GM18907 (cell line): ENCODE results near the gene FHOD3.
"Not testable (repeated sequence)": the region's sequence is repeated elsewhere in the genome, so short reads cannot be mapped to it uniquely, and the experiment has no call there.

Experiments
- ATAC-seq: cut with Tn5 transposase; IDR thresholded peaks from one replicate; pipeline ENCODE4 v1.9.1; 2021; ENCODE audit warnings: mild to moderate bottlenecking, moderate library complexity; ENCODE audit not compliant: unreplicated experiment

The FHOD3 gene

DNA sequence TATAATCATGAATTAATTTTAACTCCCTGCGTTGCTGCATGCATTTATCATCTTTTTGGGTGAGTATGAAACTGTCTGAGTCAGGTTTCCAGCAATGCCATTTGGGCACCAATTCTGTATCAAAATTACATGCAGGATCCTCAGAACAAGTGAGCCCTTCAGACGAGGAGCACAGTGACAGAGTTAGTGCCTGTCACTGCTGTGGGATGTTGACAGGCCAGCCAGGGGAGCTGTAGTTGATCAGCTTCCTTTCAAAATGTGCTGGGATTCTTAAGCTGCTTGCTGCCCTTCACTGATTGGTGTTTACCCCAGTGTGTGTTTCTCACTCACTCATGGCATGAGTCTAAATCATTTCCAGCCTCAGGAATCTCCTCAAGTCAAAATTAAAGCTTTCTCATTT lies 422.1 kb downstream of the FHOD3 start:
- ATAC-seq: no peak

DNA sequence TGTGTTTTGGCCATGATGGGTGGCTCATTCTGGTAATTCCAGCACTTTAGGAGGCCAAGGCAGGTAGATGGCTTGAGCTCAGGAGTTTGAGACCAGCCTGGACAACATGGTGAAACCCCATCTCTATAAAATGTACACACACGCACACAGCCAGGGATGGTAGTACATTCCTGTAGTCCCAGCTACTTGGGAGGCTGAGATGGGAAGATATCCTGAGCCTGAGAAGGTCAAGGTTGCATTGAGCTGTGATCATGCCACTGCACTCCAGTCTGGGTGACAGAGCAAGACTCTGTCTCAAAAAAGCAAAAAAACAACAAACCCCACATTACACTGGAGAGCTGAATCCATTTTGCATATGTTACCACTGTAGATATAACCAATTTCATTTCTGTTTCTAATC lies 423.8 kb downstream of the FHOD3 start:
- ATAC-seq: not testable (repeated sequence)

DNA sequence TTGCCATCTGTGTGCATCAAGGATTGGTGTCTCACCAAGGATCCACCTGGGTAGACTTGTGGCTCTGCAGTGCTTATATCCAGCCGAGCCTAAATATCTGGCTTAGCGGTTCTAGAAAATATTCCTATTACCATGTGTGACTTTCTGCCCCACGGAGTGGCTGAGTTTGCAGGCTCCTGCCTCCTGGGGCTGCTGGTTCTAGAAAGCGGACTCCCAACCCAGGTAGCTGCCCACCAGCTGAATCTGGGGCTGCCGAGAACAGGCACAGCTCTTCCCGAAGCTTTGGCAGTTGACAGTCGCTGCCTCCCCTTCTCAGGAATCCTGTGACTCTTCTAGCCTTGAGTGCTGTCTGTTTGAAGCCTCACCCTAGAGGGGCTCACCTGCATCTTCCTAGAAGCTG lies 426.7 kb downstream of the FHOD3 start:
- no peak for ATAC-seq

DNA sequence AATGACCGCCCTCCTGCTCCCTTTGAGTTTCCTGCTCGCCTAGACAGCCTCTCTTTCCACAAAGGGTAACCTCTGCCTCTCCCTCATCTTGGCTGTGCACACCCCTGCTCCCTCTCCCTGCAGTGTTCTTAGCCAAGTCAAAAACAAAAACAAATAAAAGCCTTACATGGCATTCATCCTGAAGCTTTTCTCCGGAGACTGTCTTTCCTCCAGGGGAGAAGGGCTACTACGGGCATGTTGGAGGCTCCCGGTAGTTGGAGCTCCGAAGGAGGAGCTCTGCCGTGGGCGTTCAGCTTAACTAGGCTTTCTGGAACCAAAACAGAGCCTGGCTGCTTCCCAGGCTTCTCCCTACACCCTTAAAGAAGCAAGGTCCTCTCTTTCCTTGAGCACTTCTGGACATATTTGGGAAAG lies 427.1 kb downstream of the FHOD3 start:
- no peak for ATAC-seq

DNA sequence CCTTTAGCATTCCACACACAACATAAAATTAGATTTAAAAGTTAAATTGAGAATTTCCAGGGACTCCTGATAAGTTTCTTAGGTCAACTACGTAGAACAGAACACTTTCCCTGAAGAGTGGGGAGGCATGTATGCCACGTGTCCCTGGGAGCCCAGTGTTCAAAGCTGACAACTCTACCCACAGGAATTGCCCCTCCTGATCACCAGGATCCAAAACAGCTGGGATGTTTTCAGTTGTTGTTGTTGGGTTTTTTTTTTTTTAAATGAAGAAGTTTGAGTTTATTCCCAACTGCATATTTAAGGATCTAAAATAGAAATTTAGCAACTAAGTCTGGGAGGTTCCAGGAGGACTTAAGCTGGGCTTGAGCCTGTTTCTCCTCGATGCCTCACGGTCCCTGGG lies 430.8 kb downstream of the FHOD3 start:
- no peak for ATAC-seq

DNA sequence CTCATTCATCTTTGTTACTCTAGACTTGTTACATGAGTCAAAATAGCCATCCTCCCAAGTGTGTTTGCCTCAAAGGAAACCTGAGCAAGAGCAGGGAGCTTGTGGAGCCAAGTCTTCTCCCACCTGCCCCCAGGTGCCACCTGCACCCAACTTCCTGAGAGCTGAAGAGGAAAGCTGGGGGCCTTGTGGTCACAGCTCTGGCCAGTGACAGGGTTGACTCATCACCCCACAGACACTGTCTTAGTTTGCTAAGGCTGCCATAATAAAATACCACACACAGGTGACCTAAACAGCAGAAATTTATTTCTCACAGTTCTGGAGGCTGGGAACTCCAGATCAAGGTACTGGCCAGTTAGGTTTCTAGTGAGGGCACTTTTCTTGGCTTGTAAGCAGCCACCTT lies 431.7 kb downstream of the FHOD3 start:
- no peak for ATAC-seq

DNA sequence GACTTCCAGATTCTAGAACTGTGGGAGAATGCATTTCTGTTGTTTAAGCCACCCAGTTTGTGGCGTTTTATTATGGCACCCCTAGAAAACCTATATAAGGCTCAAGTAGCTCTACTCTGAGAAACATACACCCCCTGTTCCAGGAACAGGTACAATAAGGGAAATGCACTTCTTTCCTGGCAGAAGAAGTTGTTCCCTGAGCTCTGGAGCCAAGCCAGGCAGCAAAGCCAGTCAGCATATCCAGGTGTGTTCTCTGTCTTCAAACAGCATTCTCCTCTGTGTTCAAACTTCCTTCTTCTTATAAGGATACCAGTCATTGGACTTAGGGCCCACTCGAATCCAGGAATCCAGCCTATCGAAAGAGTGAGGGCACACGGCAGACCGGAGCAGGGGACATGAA lies 434.8 kb downstream of the FHOD3 start:
- ATAC-seq: no peak

DNA sequence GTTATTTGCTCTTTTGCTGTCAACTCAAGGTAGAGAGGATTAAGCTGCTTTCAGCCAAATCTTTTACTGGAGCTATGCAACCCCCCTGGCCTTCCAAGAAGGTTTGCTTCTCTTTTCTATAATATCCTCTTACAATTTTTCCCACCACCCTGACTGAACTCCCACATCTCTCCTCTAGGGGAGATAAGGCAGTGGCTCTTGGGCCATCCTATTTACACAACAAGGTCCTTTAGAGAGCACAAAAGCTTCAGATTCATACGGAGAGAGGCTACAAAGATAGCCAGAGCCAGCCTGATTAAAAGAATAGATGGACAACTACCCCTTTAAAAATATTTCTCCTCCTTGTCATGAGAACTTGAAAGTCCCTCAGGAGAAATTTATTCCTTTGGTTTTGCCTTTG lies 435.6 kb downstream of the FHOD3 start:
- ATAC-seq: no peak

DNA sequence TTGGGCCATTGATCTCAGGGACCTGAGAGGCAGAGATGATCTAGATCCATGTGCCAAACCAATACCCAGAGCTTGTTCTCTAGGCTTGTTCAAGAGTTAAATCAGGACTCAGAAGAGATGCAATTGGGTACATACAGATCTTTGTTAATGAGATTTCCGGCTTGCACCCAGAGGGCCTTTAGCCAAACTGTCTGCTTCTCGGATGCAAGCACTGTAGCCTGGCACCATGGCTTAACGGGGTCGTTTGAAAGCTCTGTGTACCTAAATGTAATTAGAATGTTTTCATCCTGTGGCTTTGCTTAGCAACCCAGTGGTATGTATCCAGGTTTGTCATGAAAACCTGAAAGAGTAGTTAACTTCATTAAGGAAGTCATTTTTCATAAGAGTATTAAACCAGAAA lies 437.1 kb downstream of the FHOD3 start:
- no peak for ATAC-seq

DNA sequence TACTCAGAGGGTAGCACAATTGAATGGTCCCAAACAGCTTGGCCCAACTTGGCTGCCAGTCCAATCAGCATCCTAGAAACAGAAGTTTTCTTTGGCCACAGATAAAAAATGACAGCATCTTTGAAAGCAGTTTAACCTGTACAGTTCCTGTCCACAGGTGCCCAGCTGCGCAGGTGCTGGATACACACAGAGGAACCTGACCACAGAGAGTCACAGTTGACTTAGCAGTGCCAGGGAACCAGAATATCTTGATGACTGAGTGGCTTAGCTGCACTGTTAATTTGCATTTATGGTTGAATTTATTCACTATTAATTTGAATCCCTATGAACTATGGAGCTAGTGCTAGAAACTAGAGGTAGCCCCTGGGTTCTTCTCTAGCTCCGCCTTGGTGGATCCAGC lies 437.6 kb downstream of the FHOD3 start:
- peak; percentile 71 for ATAC-seq

DNA sequence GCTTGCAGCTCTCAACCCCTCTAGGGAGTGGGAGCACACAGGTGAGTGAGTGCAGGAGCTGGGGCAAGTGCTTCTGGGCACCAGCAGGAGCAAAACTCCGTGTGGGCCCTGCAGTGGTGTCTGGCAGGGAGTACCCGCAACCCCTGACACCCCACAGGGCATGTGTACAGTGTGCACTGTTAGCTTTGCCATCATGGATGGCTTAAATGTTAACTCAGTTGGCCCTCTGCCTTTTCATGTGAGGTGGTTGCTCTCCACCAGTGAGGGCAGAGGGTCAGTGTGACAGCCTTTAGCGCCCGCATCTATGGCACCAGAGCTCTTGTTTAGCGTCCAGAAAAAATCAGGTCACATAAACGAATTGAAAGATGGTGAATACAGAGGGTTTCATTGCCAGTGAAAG lies 438.6 kb downstream of the FHOD3 start:
- ATAC-seq: no peak

DNA sequence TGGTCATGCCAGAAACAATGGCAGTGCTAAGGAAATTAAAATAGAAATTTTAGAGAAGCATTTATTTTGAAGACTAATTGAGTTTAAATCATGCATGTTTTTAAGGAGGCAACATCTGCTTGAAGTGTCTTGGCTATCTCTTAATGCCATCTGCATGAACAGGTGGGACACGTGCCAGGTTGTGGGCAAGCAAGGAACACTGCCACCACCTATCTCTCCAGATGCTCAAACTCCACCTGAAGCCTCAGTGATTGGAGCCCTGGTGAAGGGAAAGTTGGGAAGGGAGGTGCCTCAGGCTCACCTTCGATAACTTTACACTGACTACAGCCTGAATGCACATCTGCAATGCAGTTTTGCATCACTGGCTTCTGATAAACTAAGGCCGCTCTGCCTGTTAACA lies 439.8 kb downstream of the FHOD3 start:
- ATAC-seq: no peak

DNA sequence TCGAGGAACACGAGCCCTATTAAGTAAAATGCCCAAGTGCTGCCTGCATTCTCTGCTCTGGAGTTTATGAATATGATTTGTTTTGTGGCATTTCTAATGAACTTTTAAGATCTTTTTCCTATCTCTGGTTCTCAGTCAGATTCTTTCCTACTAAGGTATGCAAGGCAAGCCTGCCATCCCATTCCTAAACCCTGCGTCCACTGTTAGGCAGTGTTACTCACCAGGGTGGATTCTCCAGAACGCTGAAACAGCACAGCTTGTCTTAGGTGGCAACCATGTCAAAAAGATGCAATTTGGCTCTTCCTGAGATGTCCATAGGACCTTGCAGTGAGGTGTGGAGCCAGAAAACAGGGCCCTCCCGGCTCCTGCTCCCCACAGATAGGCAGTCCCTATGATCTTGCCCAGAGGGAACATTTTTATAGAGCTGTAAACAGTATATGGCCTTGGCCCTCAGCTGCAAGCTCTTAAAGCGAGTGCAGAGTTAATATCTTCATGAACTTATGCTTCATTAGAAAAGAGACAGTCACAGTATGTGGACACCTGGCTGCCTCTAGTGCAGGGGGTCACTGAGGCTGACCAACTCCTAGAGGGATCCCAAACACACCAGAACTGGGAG lies 446.9 kb downstream of the FHOD3 start:
- no peak for ATAC-seq

DNA sequence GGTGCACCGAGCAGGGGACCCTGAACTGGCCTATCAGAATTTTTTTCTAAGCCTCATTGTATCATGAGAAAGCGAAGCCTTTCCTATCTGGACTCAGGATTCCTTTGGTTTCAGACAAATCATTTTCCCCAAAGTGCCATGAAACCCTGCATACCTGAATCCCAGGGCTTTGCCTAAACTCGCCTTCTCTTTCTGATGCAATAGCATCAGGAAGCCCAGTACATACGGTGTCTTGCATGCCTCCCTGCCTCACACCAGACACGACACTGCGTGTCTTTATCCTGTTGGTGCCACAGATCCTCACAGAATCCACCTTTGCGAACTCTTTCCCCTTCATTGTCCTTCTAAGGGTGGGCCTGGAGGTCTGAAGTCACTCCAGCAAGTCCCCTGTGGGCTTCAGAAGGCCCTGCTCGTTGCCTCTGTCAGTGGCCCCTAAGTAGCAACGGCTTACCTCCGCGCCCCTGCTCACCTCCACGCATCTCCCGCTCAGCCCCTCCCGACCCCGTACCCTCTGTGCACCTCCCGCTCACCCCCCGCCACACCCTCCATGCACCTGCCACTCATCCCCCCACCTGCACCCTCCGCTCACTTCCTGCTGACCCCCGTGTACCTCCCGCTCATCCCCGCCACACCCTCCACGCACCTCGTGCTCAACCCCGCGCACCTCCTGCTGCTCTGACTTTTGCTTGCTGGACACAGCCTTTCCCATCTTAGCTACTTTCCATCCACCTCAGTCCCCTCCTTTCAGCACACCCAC lies 447.9 kb downstream of the FHOD3 start:
- no peak for ATAC-seq

DNA sequence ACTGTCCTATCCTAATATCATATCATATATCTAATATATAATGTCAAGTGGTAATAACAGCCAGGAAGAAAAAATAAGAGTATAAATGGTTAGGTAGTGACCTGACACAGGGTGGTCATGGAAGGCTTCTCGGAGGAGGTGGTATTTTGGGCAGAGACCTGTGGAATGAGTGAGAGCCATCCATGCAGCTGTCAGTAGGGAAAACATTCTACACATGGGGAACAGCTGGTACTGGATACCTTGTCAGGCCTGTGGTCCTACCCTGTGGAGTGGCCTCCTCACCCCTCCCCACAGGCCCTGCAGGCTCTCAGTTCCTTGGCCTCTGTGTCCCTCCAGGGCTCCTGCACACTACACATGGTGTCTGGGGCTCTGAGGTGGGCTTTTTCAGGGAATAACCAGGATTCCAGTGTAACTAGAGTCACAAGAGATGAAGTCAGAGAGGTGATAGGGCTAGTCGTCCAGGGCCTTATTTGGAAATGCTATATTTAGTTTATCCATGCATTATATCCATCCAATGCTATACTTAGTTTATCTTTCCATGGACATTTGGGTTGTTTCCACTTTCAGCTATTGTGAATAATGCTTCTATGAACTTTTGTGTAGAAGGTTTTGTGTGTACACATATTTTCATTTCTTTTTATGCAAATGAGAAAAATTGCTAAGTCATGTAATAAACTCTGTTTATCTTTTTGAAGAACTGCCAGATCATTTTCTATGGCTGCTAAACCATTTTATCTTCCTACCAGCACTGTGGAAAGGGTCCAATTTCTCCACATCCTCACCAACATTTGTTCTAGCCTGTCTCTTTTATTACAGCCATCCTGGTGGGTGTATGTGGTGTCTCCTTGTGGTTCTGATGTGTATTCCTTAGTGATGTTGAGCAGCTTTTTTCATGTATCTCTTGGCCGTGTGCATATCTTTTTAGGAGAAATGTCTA lies 455.7 kb downstream of the FHOD3 start:
- ATAC-seq: no peak

DNA sequence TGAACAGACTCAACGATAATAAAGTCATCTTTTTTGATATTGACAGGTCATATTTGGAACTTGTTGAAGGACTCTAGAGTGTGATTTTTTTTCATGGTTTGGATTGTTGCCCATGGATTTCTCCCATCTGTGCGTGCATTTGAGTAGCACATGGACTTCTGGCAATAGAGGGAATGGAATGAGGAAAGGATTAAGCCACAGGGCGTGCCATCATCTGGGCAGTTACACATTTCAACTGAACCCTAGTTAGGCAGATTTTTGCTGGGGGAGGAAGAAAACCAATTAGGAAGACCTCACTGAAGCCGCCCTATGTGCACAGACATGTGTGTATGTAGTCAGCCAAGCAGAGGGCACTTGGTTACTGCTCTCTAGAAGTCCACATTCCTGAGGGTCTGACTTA lies 458.7 kb downstream of the FHOD3 start:
- ATAC-seq: no peak

DNA sequence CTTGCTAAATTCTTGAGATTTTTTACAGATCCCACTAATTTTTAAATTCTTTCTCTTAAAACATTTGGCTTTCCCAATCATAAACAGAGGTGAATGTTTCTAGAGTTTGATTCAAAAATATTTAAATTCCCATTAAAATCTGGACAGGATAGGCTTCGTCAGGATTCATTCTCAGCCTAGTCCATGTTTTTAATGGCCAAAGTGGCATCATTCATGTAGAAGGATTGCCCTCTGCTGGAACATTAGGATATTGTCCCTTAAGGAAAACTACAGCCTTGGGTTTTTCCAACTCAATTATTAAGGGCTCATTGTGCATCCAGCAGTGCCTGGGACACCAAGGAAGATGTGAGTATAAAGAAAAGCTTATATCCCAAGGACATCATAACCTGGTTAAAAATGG lies 459.6 kb downstream of the FHOD3 start:
- no peak for ATAC-seq

DNA sequence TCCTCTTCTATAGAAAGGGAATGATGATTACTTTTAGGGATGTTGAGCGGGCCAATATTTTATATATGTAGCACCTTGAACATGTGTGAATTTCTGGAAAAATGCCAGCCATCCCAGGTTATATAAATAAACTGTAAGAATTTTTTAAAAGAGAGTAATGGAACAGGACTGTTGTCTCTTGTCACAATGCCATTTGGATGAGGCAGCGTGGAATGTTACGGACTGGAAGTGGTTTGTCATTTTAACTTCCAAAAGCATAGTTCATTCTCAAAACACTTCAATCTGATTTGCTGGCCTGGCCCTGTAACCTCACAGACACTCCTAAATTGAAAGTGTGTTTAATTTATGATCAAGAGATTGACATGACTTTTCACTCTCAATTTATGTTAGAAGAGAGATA lies 460.5 kb downstream of the FHOD3 start:
- no peak for ATAC-seq

DNA sequence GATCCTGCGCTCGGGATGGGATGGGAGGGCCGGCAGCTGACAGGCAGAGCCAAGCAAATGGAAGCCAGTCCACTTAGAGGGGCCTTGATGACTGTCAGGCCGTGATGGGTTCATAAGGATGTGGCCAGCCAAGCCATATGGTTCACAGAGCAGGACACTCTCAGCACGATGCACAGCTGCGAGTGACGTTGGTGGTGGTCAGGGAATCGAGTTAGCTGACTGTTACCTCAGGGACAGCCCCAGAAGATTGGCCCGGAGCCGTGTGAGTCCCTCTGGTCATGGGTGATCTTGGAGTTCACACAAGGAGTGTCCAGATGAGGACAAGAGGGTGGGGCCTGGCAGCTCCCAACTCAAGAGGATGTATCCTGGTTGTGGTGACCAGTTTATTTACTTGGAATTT lies 461.1 kb downstream of the FHOD3 start:
- no peak for ATAC-seq

DNA sequence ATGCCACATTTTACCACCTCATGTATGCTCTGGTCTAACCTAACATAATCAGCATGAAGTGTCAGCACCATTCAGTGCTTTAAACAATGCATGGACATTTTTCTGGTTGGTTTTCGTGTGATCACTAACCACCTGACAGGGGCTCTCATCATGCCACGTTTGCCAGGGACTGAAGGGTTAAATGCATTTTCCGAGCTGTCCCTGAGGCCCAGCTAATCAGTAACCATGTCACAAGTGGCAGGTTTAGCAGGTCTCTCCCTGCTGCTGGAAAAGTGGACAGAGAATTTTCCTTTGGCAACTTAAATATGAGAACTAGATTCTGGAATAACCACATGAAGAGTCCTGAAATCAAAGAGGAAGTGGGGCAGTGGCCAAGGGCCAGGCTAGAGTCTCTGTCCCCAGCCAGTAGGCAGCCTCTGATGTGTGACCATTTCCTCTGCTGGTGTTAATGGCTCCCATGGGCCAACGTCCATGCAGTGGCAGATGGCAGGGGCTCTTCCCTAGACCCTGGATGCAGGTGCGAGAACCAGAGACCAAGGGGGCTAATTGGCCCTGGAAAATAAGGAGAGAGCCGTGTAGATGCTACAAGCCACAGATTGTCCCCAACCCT lies 461.8 kb downstream of the FHOD3 start:
- no peak for ATAC-seq

DNA sequence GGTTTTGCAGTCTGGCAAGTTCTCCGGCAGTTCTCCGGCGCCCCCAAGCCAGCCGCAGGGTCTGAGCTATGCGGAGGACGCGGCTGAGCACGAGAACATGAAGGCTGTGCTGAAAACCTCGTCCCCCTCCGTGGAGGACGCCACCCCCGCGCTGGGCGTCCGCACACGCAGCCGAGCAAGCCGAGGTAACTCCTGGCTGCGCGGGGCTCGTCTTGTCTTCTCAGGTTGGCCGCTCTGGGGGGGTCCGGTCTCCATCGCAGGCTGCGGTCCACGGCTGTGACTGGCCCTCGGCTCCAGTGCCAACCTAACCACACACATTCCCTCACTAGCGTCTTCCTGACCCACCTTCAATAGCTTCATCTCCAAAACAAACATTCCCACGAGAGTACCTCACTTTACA lies 463.1 kb downstream of the FHOD3 start:
- no peak for ATAC-seq
